Measurements from ENCODE around the gene ARRDC1.
A peak's percentile ranks its signal among the peaks of the same experiment; 100 is the strongest.

Gene ARRDC1

DNA sequence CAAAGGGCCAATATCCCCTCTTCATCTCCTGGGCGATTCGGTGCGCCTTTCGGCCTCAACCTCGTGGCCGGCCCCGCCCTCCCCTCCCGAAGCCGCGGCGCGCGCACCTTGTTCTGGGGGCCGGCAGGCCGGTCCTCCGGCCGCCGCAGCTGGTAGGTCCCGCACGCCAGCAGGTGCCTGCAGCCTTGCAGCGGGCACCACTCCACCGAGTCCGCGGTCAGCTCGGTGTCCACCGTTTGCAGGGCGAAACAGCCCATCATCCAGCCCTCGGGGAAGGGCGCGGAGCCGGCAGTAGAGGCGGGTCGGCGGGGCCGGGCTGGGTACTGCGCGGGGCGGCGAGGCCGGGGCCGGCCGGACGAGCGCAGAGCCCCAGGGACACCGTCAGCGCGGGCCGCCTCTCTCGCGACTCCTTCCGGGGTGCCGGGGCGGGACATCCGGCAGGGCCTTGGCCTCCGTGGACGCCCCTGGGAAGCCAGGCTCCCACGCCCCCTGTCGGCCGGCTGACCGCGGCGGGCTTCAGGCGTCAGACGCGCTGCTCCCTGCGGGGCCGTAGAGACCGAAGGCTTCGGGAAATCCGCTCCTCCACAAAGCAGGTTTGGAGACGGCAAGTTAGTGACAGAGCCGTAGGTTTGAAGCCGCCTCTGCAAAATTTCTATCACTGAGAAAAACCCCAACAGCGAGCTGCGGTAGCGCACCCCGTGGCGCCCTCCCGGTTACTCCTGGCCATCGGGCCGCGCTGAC lies 26.8 kb upstream of the ARRDC1 start, which contains the start of gene DPH7:
Gene DPH7, minus strand, starts transcription at position 408 of the 741 bp plus-strand sequence. Its CDS starts 148 bp downstream, at position 260.
- peak; percentile 83 to 94 for DNase-seq (ENCODE audit: low read depth in 1 of 2, low spot score in 1 of 2)
- no peak for TF ChIP-seq SPI1 (IDR thresholded peaks at IDR 0.05; ENCODE audit: borderline replicate concordance, low read depth)
- TF ChIP-seq, protein P1, sequence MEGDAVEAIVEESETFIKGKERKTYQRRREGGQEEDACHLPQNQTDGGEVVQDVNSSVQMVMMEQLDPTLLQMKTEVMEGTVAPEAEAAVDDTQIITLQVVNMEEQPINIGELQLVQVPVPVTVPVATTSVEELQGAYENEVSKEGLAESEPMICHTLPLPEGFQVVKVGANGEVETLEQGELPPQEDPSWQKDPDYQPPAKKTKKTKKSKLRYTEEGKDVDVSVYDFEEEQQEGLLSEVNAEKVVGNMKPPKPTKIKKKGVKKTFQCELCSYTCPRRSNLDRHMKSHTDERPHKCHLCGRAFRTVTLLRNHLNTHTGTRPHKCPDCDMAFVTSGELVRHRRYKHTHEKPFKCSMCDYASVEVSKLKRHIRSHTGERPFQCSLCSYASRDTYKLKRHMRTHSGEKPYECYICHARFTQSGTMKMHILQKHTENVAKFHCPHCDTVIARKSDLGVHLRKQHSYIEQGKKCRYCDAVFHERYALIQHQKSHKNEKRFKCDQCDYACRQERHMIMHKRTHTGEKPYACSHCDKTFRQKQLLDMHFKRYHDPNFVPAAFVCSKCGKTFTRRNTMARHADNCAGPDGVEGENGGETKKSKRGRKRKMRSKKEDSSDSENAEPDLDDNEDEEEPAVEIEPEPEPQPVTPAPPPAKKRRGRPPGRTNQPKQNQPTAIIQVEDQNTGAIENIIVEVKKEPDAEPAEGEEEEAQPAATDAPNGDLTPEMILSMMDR (IDR thresholded peaks at IDR 0.05; ENCODE audit: insufficient read depth, low read length), result peak; percentile 61
- TF ChIP-seq GABPA (IDR thresholded peaks at IDR 0.05; ENCODE audit: low read depth), result peak; percentile 98
- TF ChIP-seq, protein P2, sequence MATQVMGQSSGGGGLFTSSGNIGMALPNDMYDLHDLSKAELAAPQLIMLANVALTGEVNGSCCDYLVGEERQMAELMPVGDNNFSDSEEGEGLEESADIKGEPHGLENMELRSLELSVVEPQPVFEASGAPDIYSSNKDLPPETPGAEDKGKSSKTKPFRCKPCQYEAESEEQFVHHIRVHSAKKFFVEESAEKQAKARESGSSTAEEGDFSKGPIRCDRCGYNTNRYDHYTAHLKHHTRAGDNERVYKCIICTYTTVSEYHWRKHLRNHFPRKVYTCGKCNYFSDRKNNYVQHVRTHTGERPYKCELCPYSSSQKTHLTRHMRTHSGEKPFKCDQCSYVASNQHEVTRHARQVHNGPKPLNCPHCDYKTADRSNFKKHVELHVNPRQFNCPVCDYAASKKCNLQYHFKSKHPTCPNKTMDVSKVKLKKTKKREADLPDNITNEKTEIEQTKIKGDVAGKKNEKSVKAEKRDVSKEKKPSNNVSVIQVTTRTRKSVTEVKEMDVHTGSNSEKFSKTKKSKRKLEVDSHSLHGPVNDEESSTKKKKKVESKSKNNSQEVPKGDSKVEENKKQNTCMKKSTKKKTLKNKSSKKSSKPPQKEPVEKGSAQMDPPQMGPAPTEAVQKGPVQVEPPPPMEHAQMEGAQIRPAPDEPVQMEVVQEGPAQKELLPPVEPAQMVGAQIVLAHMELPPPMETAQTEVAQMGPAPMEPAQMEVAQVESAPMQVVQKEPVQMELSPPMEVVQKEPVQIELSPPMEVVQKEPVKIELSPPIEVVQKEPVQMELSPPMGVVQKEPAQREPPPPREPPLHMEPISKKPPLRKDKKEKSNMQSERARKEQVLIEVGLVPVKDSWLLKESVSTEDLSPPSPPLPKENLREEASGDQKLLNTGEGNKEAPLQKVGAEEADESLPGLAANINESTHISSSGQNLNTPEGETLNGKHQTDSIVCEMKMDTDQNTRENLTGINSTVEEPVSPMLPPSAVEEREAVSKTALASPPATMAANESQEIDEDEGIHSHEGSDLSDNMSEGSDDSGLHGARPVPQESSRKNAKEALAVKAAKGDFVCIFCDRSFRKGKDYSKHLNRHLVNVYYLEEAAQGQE (IDR thresholded peaks at IDR 0.05; ENCODE audit: insufficient replicate concordance, low read depth), result no peak
- peak; percentile 73 for TF ChIP-seq POLR2AphosphoS5 (IDR thresholded peaks at IDR 0.05; ENCODE audit: low read depth)

DNA sequence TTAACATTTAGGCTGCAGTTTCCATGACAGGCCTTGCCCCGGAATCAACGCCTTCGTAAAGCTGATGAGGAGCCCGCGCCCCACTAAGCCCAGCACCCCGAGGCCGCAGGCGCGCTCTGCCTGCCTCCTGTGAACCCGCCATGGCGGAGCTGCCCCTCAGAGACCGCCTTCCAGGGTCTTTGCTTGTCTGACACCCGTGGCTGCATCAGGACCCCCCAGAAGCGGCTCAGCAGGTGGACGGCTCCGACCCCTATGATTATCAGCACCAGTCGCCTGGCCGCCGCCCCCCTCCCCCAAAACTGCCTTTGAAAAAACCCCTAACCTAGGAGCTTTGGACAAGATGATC lies 26.3 kb upstream of the ARRDC1 start:
- peak overlapping the region; percentile 50 for H3K27ac ChIP-seq (replicated peaks)
- H3K27me3 ChIP-seq (ENCODE audit: insufficient read depth, poor library complexity, severe bottlenecking), result no peaks in the 10 kb centered on the region
- no peak overlapping the region; the same call in 1 of the 2 replicates for H3K4me3 ChIP-seq (replicated peaks; ENCODE audit: insufficient read depth, low read length)
- TF ChIP-seq SPI1 (IDR thresholded peaks at IDR 0.05; ENCODE audit: borderline replicate concordance, low read depth) (no peak), GABPA (IDR thresholded peaks at IDR 0.05; ENCODE audit: low read depth) (no peak), POLR2AphosphoS5 (IDR thresholded peaks at IDR 0.05; ENCODE audit: low read depth) (no peak)
- TF ChIP-seq, protein P1 (IDR thresholded peaks at IDR 0.05; ENCODE audit: insufficient read depth, low read length), result no peak
- TF ChIP-seq, protein P2 (IDR thresholded peaks at IDR 0.05; ENCODE audit: insufficient replicate concordance, low read depth), result no peak
- DNase-seq (ENCODE audit: low read depth in 1 of 2, low spot score in 1 of 2), result no peak

More for the DNA sequence above, 26.8 kb upstream of the ARRDC1 start, which contains the start of gene DPH7:
- peak within 1 kb of the TSS; percentile 93 for H3K4me3 ChIP-seq (replicated peaks; ENCODE audit: insufficient read depth, low read length)
- no peaks in the 10 kb centered on the region for H3K27me3 ChIP-seq (ENCODE audit: insufficient read depth, poor library complexity, severe bottlenecking)
- peak within 1 kb of the TSS; percentile 62 for H3K27ac ChIP-seq (replicated peaks)

DNA sequence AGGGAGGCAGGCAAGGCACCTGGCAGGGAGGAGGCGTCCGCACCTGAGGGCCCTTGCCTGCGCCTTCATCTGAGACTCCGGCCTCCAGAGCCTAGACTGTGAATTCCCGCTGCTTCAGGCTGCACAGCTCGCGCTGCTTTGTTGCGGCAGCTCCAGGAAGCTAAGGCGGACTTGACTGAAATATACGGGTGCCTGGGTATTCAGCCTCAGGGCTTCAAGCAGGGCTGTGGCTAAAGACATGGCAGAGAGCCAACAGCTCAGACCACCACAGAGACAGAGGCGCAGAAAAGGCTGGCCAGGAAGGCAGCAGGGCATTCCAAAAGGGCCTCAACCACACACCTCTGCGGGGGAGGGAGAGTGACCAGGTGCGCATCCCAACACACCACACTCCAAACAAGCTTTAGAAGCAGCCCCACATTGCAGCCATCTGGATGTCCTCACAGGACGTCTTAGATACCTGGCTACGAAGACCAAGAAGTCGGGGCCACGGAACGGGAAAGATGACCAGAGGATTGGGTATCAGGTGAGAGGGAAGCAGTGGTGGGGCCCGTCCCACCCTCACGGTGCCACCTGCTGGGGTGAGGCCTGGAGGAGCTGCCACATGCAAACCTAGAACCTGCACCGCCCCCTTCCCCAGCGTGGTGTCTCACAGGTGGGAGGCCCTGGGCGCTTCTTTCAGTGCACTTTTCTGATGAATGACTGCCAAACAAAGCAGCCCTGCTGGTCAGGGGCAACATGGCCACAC lies 25.1 kb upstream of the ARRDC1 start:
- H3K27me3 ChIP-seq (ENCODE audit: insufficient read depth, poor library complexity, severe bottlenecking), result no peaks in the 10 kb centered on the region
- no peak overlapping the region for H3K27ac ChIP-seq (replicated peaks)
- no peak overlapping the region for H3K4me3 ChIP-seq (replicated peaks; ENCODE audit: insufficient read depth, low read length)
- TF ChIP-seq, protein P2 (IDR thresholded peaks at IDR 0.05; ENCODE audit: insufficient replicate concordance, low read depth), result no peak
- TF ChIP-seq POLR2AphosphoS5 (IDR thresholded peaks at IDR 0.05; ENCODE audit: low read depth), result peak; percentile 29; the same call in 1 of the 2 replicates
- no peak for DNase-seq (ENCODE audit: low read depth in 1 of 2, low spot score in 1 of 2)

Measured in HL-60 (cell line).